SU-DHL-6 (cell line): Measurements from ENCODE around the gene NLRP1.

Experiments
- CTCF ChIP-seq: fragments of 200-600 bp; sonication (generic); IDR thresholded peaks from one replicate; pipeline ENCODE4 v1.5.1; 2017; ENCODE audit warnings: antibody characterized with exemption, mild to moderate bottlenecking, low read length, moderate library complexity; ENCODE audit not compliant: insufficient read depth, poor library complexity, severe bottlenecking
- EZH2phosphoT487 ChIP-seq: fragments of 200-600 bp; sonication (generic), shearing (Covaris generic); conservative IDR thresholded peaks from 2 replicates; pipeline ENCODE4 v1.6.1; 2018; ENCODE audit warnings: mild to moderate bottlenecking, antibody characterized with exemption, low read length, moderate library complexity, mixed read lengths

- no peak for TF ChIP-seq CTCF
- no peak for TF ChIP-seq EZH2phosphoT487
These were observed 3.9 kb downstream of the NLRP1 start for GRCh38 chr17:5580367-5580766.
